ENCODE results near the gene LRRC8D. TPM values are rescaled to one million over a fixed set of nuclear protein-coding genes. Genes with fewer than 3 reads are reported as not detected.

LRRC8D gene
- total and polyA plus RNA-seq, 9 of the 15 experiments (the other 6 are each of a cell fraction or from before 2014, with no cell fraction given) = 3.4 to 53.9 (median 15.9) TPM

DNA sequence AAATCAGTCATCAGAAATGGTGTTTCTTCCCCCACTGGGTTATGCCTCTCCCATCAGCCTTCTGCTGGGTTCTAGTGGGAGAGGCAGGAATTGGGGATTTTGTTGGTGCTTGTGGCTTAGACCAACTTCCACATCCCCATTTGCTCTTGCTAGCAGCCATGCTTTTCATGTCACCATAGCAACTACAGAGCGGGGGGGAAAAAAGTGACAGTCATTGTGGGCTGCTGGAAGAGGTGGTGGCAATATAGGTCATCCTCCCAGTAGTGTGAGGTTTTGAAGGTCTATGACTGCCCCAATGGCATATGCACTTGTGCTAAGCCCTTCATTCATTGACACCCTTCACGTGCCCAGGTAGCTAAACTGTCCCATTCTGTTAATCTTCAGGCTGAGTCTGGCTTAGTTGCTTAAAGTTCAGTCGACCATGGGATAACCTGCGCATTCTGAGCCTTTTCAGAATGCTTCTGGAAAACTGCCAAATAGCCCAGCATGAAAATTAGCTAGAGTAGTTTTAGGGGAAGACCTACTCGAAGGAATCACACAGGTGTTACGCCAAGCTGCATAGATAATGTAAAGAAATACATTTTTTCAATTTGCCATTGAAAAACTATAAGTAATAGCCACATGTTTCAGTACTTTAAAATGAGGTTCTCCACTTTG, 120.4 kb downstream of the LRRC8D start (continued):
- TF ChIP-seq JUN (IDR thresholded peaks at IDR 0.05; ENCODE audit: borderline replicate concordance, low read depth, low read length) (no peak), JUN (CRISPR knock-in tag; IDR thresholded peaks at IDR 0.05; ENCODE audit: borderline replicate concordance) (no peak), RBM14 (IDR thresholded peaks at IDR 0.05; ENCODE audit: borderline replicate concordance, insufficient read depth, low read depth, low read length) (no peak), NCOA4 (IDR thresholded peaks at IDR 0.05; ENCODE audit: partially characterized antibody) (no peak), HDAC1 (IDR thresholded peaks at IDR 0.05) (peak in 1 of 2 experiments; percentile 13; a peak in 1 of 4 replicates), SMAD2 (IDR thresholded peaks at IDR 0.05; ENCODE audit: low read depth, low read length) (no peak), NONO (IDR thresholded peaks at IDR 0.05; ENCODE audit: low read depth in 2 of 2, low read length in 1 of 2) (no peak), SREBF1 (IDR thresholded peaks at IDR 0.05; ENCODE audit: borderline replicate concordance, low read depth, low read length) (no peak), ZNF445 (CRISPR knock-in tag; IDR thresholded peaks at IDR 0.05; ENCODE audit: low read depth) (no peak), ZNF780A (CRISPR knock-in tag; IDR thresholded peaks at IDR 0.05) (no peak), NFE2 (IDR thresholded peaks at IDR 0.05; ENCODE audit: low read depth) (peak; percentile 98), CBFA2T3 (IDR thresholded peaks at IDR 0.05) (no peak), ARNT (IDR thresholded peaks at IDR 0.05) (no peak), MCM3 (IDR thresholded peaks at IDR 0.05) (no peak), SMAD3 (CRISPR knock-in tag; conservative IDR thresholded peaks at IDR 0.05) (no peak), PCBP1 (IDR thresholded peaks at IDR 0.05; ENCODE audit: low read depth, low read length, poor library complexity, severe bottlenecking) (no peak), MAFK (IDR thresholded peaks at IDR 0.05; ENCODE audit: low read length) (peak; percentile 77)
- TF ChIP-seq, protein P1, sequence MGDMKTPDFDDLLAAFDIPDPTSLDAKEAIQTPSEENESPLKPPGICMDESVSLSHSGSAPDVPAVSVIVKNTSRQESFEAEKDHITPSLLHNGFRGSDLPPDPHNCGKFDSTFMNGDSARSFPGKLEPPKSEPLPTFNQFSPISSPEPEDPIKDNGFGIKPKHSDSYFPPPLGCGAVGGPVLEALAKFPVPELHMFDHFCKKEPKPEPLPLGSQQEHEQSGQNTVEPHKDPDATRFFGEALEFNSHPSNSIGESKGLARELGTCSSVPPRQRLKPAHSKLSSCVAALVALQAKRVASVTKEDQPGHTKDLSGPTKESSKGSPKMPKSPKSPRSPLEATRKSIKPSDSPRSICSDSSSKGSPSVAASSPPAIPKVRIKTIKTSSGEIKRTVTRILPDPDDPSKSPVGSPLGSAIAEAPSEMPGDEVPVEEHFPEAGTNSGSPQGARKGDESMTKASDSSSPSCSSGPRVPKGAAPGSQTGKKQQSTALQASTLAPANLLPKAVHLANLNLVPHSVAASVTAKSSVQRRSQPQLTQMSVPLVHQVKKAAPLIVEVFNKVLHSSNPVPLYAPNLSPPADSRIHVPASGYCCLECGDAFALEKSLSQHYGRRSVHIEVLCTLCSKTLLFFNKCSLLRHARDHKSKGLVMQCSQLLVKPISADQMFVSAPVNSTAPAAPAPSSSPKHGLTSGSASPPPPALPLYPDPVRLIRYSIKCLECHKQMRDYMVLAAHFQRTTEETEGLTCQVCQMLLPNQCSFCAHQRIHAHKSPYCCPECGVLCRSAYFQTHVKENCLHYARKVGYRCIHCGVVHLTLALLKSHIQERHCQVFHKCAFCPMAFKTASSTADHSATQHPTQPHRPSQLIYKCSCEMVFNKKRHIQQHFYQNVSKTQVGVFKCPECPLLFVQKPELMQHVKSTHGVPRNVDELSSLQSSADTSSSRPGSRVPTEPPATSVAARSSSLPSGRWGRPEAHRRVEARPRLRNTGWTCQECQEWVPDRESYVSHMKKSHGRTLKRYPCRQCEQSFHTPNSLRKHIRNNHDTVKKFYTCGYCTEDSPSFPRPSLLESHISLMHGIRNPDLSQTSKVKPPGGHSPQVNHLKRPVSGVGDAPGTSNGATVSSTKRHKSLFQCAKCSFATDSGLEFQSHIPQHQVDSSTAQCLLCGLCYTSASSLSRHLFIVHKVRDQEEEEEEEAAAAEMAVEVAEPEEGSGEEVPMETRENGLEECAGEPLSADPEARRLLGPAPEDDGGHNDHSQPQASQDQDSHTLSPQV (IDR thresholded peaks at IDR 0.05) = peak; percentile 90
- TF ChIP-seq, protein P2, sequence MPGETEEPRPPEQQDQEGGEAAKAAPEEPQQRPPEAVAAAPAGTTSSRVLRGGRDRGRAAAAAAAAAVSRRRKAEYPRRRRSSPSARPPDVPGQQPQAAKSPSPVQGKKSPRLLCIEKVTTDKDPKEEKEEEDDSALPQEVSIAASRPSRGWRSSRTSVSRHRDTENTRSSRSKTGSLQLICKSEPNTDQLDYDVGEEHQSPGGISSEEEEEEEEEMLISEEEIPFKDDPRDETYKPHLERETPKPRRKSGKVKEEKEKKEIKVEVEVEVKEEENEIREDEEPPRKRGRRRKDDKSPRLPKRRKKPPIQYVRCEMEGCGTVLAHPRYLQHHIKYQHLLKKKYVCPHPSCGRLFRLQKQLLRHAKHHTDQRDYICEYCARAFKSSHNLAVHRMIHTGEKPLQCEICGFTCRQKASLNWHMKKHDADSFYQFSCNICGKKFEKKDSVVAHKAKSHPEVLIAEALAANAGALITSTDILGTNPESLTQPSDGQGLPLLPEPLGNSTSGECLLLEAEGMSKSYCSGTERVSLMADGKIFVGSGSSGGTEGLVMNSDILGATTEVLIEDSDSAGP (CRISPR knock-in tag; IDR thresholded peaks at IDR 0.05) = no peak
- TF ChIP-seq, protein P3, sequence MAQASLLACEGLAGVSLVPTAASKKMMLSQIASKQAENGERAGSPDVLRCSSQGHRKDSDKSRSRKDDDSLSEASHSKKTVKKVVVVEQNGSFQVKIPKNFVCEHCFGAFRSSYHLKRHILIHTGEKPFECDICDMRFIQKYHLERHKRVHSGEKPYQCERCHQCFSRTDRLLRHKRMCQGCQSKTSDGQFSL (CRISPR knock-in tag; IDR thresholded peaks at IDR 0.05) = peak; percentile 74
- TF ChIP-seq, protein P3 (tag; IDR thresholded peaks at IDR 0.05) = peak in 1 of 2 experiments; percentile 77; a peak in 2 of 4 replicates
- TF ChIP-seq, protein P4, sequence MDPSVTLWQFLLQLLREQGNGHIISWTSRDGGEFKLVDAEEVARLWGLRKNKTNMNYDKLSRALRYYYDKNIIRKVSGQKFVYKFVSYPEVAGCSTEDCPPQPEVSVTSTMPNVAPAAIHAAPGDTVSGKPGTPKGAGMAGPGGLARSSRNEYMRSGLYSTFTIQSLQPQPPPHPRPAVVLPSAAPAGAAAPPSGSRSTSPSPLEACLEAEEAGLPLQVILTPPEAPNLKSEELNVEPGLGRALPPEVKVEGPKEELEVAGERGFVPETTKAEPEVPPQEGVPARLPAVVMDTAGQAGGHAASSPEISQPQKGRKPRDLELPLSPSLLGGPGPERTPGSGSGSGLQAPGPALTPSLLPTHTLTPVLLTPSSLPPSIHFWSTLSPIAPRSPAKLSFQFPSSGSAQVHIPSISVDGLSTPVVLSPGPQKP (CRISPR knock-in tag; IDR thresholded peaks at IDR 0.05) = no peak
